ENCODE results near the gene IPPK. TPM values are rescaled to one million over a fixed set of nuclear protein-coding genes. Genes with fewer than 3 reads are reported as not detected.

IPPK gene
- polyA plus RNA-seq (2013, experiment 1 of 2) = 4.8 TPM
- 4.2 TPM for polyA plus RNA-seq (2013, experiment 2 of 2)

- H3K4me3 ChIP-seq (ENCODE audit: low read length in 2 of 2) = peak within 1 kb of the TSS; percentile 93 to 98
- WGBS, 2 donors (ENCODE audit: extremely low coverage in 2 of 2, insufficient read length in 2 of 2, insufficient replicate concordance in 1 of 2) = no CpG with 5 or more reads among the region's 75 CpGs
- no peak within 1 kb of the TSS for H2BK12ac ChIP-seq (ENCODE audit: low read length)
These were observed at the start of gene IPPK for GRCh38 chr9:92669890-92670708. Gene IPPK (minus strand): TSS chr9:92670131. CDS start chr9:92669988, 143 bp downstream.

GRCh38 chr9:92719028-92719647 is 49.2 kb upstream of the IPPK start:
- no peaks in the 10 kb centered on the region for H3K9me3 ChIP-seq (replicated peaks in 1 of 2; ENCODE audit: control insufficient read depth in 2 of 2, insufficient read depth in 1 of 2, low read depth in 1 of 2, low read length in 2 of 2)
- peaks cover 71 to 94% of the 10 kb centered on the region in 2 donors for H3K36me3 ChIP-seq (replicated peaks in 1 of 2; ENCODE audit: control insufficient read depth in 2 of 2, insufficient read depth in 2 of 2, low read length in 2 of 2)
- no peak overlapping the region for H3K9ac ChIP-seq (ENCODE audit: low read depth, low read length, poor library complexity)
- no CpG with 5 or more reads among the region's 34 CpGs for WGBS, 2 donors (ENCODE audit: extremely low coverage in 2 of 2, insufficient read length in 2 of 2, insufficient replicate concordance in 1 of 2)
- no peak for DNase-seq (ENCODE audit: low spot score)
- no peak overlapping the region for H2BK15ac ChIP-seq (ENCODE audit: low read length)
- no peak overlapping the region for H3K4me3 ChIP-seq (ENCODE audit: low read length in 2 of 2)
- no peak overlapping the region for H2BK5ac ChIP-seq (ENCODE audit: low read length)
- H2BK12ac ChIP-seq (ENCODE audit: low read length) = no peak overlapping the region
- no peak overlapping the region for H2AK5ac ChIP-seq (ENCODE audit: low read depth, low read length)
- no peaks in the 10 kb centered on the region for H3K4me1 ChIP-seq (ENCODE audit: control insufficient read depth in 2 of 2, insufficient read depth in 1 of 2, low read depth in 1 of 2, low read length in 2 of 2)
- no peaks in the 10 kb centered on the region for H3K79me1 ChIP-seq (ENCODE audit: low read depth, low read length)
- H3K27me3 ChIP-seq (ENCODE audit: control insufficient read depth in 3 of 3, insufficient read depth in 3 of 3, low read depth in 1 of 3, low read length in 3 of 3) = no peaks in the 10 kb centered on the region
- no peak overlapping the region for H3K18ac ChIP-seq (ENCODE audit: low read length)
- H3K4me2 ChIP-seq (ENCODE audit: insufficient read depth, low read length, poor library complexity, severe bottlenecking) = no peak overlapping the region
- peak overlapping the region; percentile 6 for H4K8ac ChIP-seq (ENCODE audit: low read depth, low read length)
- no peak overlapping the region for H3K23ac ChIP-seq (ENCODE audit: low read depth, low read length, poor library complexity)
- H2BK120ac ChIP-seq (ENCODE audit: low read depth, low read length) = no peak overlapping the region
- H4K91ac ChIP-seq (ENCODE audit: low read depth, low read length, poor library complexity) = no peak overlapping the region
- H2AFZ ChIP-seq (ENCODE audit: low read length) = no peak overlapping the region
- no peak overlapping the region for H3K4ac ChIP-seq (ENCODE audit: low read length)
- no peak overlapping the region for H3K14ac ChIP-seq (ENCODE audit: low read length)
- H3K27ac ChIP-seq (replicated peaks; ENCODE audit: low read length) = no peak overlapping the region

More at GRCh38 chr9:92669890-92670708, at the start of gene IPPK:
- peak within 1 kb of the TSS; percentile 31 for H2BK15ac ChIP-seq (ENCODE audit: low read length)
- H3K9me3 ChIP-seq (replicated peaks in 1 of 2; ENCODE audit: control insufficient read depth in 2 of 2, insufficient read depth in 1 of 2, low read depth in 1 of 2, low read length in 2 of 2) = no peaks in the 10 kb centered on the region
- H4K91ac ChIP-seq (ENCODE audit: low read depth, low read length, poor library complexity) = no peak within 1 kb of the TSS
- peak within 1 kb of the TSS; percentile 87 for H3K23ac ChIP-seq (ENCODE audit: low read depth, low read length, poor library complexity)
- peaks cover 11% of the 10 kb centered on the region for H3K79me1 ChIP-seq (ENCODE audit: low read depth, low read length)
- H3K4me2 ChIP-seq (ENCODE audit: insufficient read depth, low read length, poor library complexity, severe bottlenecking) = peak within 1 kb of the TSS; percentile 90
- peak within 1 kb of the TSS; percentile 88 for H3K18ac ChIP-seq (ENCODE audit: low read length)
- no peak within 1 kb of the TSS for H4K8ac ChIP-seq (ENCODE audit: low read depth, low read length)
- H3K4me1 ChIP-seq (ENCODE audit: control insufficient read depth in 2 of 2, insufficient read depth in 1 of 2, low read depth in 1 of 2, low read length in 2 of 2) = peaks cover 8 to 9% of the 10 kb centered on the region in 2 donors
- DNase-seq (ENCODE audit: low spot score) = peak; percentile 95
- peak within 1 kb of the TSS; percentile 93 for H2AFZ ChIP-seq (ENCODE audit: low read length)
- no peaks in the 10 kb centered on the region for H3K27me3 ChIP-seq (ENCODE audit: control insufficient read depth in 3 of 3, insufficient read depth in 3 of 3, low read depth in 1 of 3, low read length in 3 of 3)
- H2BK5ac ChIP-seq (ENCODE audit: low read length) = peak within 1 kb of the TSS; percentile 44
- H2BK120ac ChIP-seq (ENCODE audit: low read depth, low read length) = no peak within 1 kb of the TSS
- no peak within 1 kb of the TSS for H3K14ac ChIP-seq (ENCODE audit: low read length)
- no peak within 1 kb of the TSS for H3K4ac ChIP-seq (ENCODE audit: low read length)
- peaks cover 2 to 13% of the 10 kb centered on the region in 2 donors for H3K36me3 ChIP-seq (replicated peaks in 1 of 2; ENCODE audit: control insufficient read depth in 2 of 2, insufficient read depth in 2 of 2, low read length in 2 of 2)
- peak within 1 kb of the TSS; percentile 86 for H2AK5ac ChIP-seq (ENCODE audit: low read depth, low read length)
- H3K9ac ChIP-seq (ENCODE audit: low read depth, low read length, poor library complexity) = peak within 1 kb of the TSS; percentile 88
- peak within 1 kb of the TSS; percentile 0 for H3K27ac ChIP-seq (replicated peaks; ENCODE audit: low read length)

GRCh38 chr9:92718086-92719001 is 48.4 kb upstream of the IPPK start:
- Histone ChIP-seq H3K4me2 (ENCODE audit: insufficient read depth, low read length, poor library complexity, severe bottlenecking) (no peak overlapping the region), H4K8ac (ENCODE audit: low read depth, low read length) (peak overlapping the region; percentile 53), H3K18ac (ENCODE audit: low read length) (no peak overlapping the region), H3K4me3 (ENCODE audit: low read length in 2 of 2) (peak overlapping the region in 1 of 2 donors; percentile 16), H3K36me3 (replicated peaks in 1 of 2; ENCODE audit: control insufficient read depth in 2 of 2, insufficient read depth in 2 of 2, low read length in 2 of 2) (peaks cover 79 to 99% of the 10 kb centered on the region in 2 donors), H3K4me1 (ENCODE audit: control insufficient read depth in 2 of 2, insufficient read depth in 1 of 2, low read depth in 1 of 2, low read length in 2 of 2) (no peaks in the 10 kb centered on the region), H3K9me3 (replicated peaks in 1 of 2; ENCODE audit: control insufficient read depth in 2 of 2, insufficient read depth in 1 of 2, low read depth in 1 of 2, low read length in 2 of 2) (no peaks in the 10 kb centered on the region), H2BK5ac (ENCODE audit: low read length) (peak overlapping the region; percentile 49), H2BK15ac (ENCODE audit: low read length) (no peak overlapping the region), H2BK120ac (ENCODE audit: low read depth, low read length) (no peak overlapping the region), H3K27me3 (ENCODE audit: control insufficient read depth in 3 of 3, insufficient read depth in 3 of 3, low read depth in 1 of 3, low read length in 3 of 3) (no peaks in the 10 kb centered on the region), H2AK5ac (ENCODE audit: low read depth, low read length) (no peak overlapping the region), H3K14ac (ENCODE audit: low read length) (no peak overlapping the region), H3K27ac (replicated peaks; ENCODE audit: low read length) (no peak overlapping the region), H2AFZ (ENCODE audit: low read length) (no peak overlapping the region), H3K4ac (ENCODE audit: low read length) (no peak overlapping the region), H4K91ac (ENCODE audit: low read depth, low read length, poor library complexity) (no peak overlapping the region), H3K23ac (ENCODE audit: low read depth, low read length, poor library complexity) (no peak overlapping the region), H3K9ac (ENCODE audit: low read depth, low read length, poor library complexity) (no peak overlapping the region), H2BK12ac (ENCODE audit: low read length) (no peak overlapping the region), H3K79me1 (ENCODE audit: low read depth, low read length) (no peaks in the 10 kb centered on the region)
- no peak for DNase-seq (ENCODE audit: low spot score)
- no CpG with 5 or more reads among the region's 40 CpGs for WGBS, 2 donors (ENCODE audit: extremely low coverage in 2 of 2, insufficient read length in 2 of 2, insufficient replicate concordance in 1 of 2)

Measured in neuronal stem cell (in vitro differentiated cells).